ENCODE measurements around the gene COG3.

GRCh38 chr13:45448965-45449559 is 15.7 kb upstream of the COG3 start:
- no peak for TF ChIP-seq CTCF (conservative IDR thresholded peaks at IDR 0.05)
- TF ChIP-seq ZFX (IDR thresholded peaks at IDR 0.05): no peak

All from C4-2B (cell line).